Erythroblast (primary cell): ENCODE data around the gene GABRB2.

ENCODE experiments used
- GATA1 ChIP-seq: IDR thresholded peaks from 2 replicates; pipeline ENCODE4 v1.6.1; 2011; ENCODE audit warnings: low read depth, mild to moderate bottlenecking, control low read depth, low read length, moderate library complexity
- POLR2A ChIP-seq: IDR thresholded peaks from 2 replicates; pipeline ENCODE4 v1.6.1; 2011; ENCODE audit warnings: mild to moderate bottlenecking, low read length

DNA sequence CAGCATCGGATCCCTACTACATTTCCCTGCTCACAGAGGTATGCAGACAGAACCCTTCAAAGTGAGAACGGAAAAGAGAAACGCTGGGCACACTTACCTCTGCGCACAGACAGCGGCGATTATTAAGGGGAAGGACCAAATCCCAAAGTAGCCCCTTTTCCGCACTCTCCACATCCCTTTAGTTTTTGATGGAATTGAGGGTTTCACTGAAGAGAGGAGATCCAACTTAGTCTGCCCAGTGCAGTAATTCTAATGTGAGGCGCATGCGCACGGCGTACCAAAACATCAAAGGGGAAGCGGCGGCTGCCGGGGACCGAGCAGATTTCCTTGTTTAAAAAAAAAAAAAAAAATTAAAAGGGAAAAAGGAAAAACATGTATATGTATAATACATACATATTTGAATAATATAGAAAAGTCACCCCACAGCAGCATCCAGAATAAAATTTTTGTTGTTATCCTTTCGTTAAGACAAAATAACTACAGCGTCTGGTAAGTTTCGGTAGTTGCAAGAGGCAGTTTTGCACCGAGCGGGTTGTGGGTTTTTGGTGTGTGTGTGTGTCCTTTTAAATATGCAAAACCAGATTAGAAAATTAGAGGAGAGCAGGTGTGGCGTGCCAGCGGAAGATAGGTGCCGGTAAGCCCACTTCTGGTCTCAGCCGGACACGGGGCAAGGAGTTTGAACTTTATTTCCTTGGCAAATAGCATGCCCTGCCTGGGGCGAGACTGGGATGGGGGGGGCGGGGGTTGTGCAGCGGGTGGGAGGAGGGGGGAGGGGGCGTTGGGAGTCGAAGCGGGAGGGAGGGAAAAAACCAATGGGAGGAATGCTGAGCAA lies at the start of gene GABRB2:
- TF ChIP-seq POLR2A, result no peak
- no peak for TF ChIP-seq GATA1
